GM06990 (cell line): ENCODE results near the gene PCDHA11.

Experiments used
- DNase-seq: peaks from one replicate; pipeline ENCODE4 v3.0.0-alpha.2; 2011; ENCODE audit not compliant: insufficient read length; ENCODE audit errors: extremely low read depth
- H3K27me3 ChIP-seq: replicated peaks from 2 replicates; pipeline ENCODE4 v1.6.0; 2011; ENCODE audit warnings: low read length; ENCODE audit not compliant: control insufficient read depth, insufficient read depth
- H3K36me3 ChIP-seq: 2 replicates; pipeline ENCODE4 v1.5.1; 2011; ENCODE audit warnings: low read length; ENCODE audit not compliant: control insufficient read depth, insufficient read depth
- H3K4me3 ChIP-seq: replicated peaks from 2 replicates; pipeline ENCODE4 v1.5.1; 2011; ENCODE audit warnings: low read depth, mild to moderate bottlenecking, control low read depth, low read length
- CTCF ChIP-seq: IDR thresholded peaks from 2 replicates; pipeline ENCODE4 v1.5.1; 2011; ENCODE audit warnings: low read length, control low read depth, mild to moderate bottlenecking, inconsistent platforms; ENCODE audit not compliant: insufficient read depth, poor library complexity, severe bottlenecking

Gene PCDHA11

GRCh38 chr5:140877262-140877581 lies 8.5 kb downstream of the PCDHA11 start:
- no peak overlapping the region for H3K4me3 ChIP-seq
- no peak for TF ChIP-seq CTCF
- DNase-seq, result no peak

GRCh38 chr5:140881889-140882590 lies 13.3 kb downstream of the PCDHA11 start, which contains the start of gene PCDHA13:
TSS of gene PCDHA13 (plus strand) at chr5:140882124. CDS start at chr5:140882269, 145 bp downstream.
- no peaks in the 10 kb centered on the region for H3K36me3 ChIP-seq
- no peak for TF ChIP-seq CTCF
- no peaks in the 10 kb centered on the region for H3K27me3 ChIP-seq
- DNase-seq, result no peak
- H3K4me3 ChIP-seq, result no peak within 1 kb of the TSS

More at GRCh38 chr5:140877262-140877581, 8.5 kb downstream of the PCDHA11 start:
- no peaks in the 10 kb centered on the region for H3K36me3 ChIP-seq
- H3K27me3 ChIP-seq, result no peaks in the 10 kb centered on the region

- Histone ChIP-seq H3K4me3 (no peak overlapping the region), H3K27me3 (no peaks in the 10 kb centered on the region), H3K36me3 (no peaks in the 10 kb centered on the region)
- TF ChIP-seq CTCF, result no peak
- no peak for DNase-seq
Observed at GRCh38 chr5:140882591-140882899, 13.8 kb downstream of the PCDHA11 start.

- H3K4me3 ChIP-seq, result no peak overlapping the region
- DNase-seq, result no peak
- H3K36me3 ChIP-seq, result no peaks in the 10 kb centered on the region
- no peak for TF ChIP-seq CTCF
- no peaks in the 10 kb centered on the region for H3K27me3 ChIP-seq
Observed at GRCh38 chr5:140883373-140883772, 14.6 kb downstream of the PCDHA11 start.

- Histone ChIP-seq H3K27me3 (no peaks in the 10 kb centered on the region), H3K36me3 (no peaks in the 10 kb centered on the region), H3K4me3 (no peak overlapping the region)
- no peak for TF ChIP-seq CTCF
- DNase-seq, result no peak
Observed at GRCh38 chr5:140883927-140884697, 15.4 kb downstream of the PCDHA11 start.
